ENCODE results near the gene FAM117B. TPM values are rescaled to one million over a fixed set of nuclear protein-coding genes. Genes with fewer than 3 reads are reported as not detected.

FAM117B gene
- total and polyA plus RNA-seq, 2 of the 8 experiments (the other 6 are each of a cell fraction or from before 2014, with no cell fraction given) = 3.9 to 22.6 TPM

DNA sequence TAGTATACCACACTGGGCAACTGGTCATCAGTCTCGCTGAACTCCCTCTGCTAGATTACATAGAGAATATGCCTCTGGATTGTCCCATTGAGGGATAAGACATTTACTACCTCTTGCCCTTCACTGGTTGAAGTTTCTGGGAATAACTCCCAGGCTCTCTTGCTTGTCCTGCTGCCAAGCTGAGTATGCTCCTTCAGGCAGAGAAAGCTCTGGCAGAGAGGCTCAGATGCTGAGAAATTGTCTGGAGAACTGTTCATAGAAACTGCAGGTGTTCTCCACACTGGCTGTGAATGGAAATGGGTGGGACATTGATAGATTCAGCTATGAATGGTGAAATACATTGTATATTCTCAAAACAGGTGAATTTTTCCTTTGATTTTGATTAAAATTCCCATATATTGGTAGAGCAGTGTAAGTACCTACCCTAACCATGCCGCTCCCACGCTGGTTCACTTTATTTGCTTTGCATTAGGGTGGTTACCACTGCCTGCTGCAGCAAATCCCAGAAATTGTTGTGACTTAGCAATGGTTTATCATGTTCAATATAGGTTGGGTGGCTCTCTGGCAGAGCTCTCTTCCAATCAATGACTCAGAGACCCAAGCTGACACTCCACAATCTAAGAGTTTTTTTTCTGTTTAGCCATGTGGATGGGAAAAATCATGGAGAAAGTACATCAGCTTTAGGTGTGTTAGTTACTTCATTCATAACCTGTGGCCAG, 36.7 kb downstream of the FAM117B start:
- Histone ChIP-seq H3K4me3 (ENCODE audit: extremely low read depth in 1 of 4, insufficient read depth in 2 of 4, low read depth in 3 of 4, low read length in 4 of 4) (no peak overlapping the region), H2BK12ac (ENCODE audit: low read depth, low read length) (no peak overlapping the region), H3K4ac (replicated peaks; ENCODE audit: insufficient read length, low read depth, low read length) (no peak overlapping the region), H3K27me3 (replicated peaks in 1 of 4; ENCODE audit: control insufficient read depth in 3 of 4, extremely low read depth in 1 of 4, insufficient read depth in 3 of 4, low read length in 3 of 4) (no peaks in the 10 kb centered on the region), H3K4me1 (replicated peaks in 1 of 4; ENCODE audit: control insufficient read depth in 3 of 4, insufficient read depth in 4 of 4, low read length in 3 of 4) (no peaks in the 10 kb centered on the region), H3K56ac (replicated peaks; ENCODE audit: insufficient read length, low read depth, low read length) (no peak overlapping the region), H3K23ac (ENCODE audit: insufficient read length) (no peak overlapping the region), H3K18ac (ENCODE audit: extremely low read depth, low read length) (no peak overlapping the region), H3K14ac (ENCODE audit: insufficient read length) (no peak overlapping the region), H3K79me2 (ENCODE audit: control insufficient read depth in 1 of 2, insufficient read depth in 2 of 2, low read length in 2 of 2) (peaks cover 0 to 73% of the 10 kb centered on the region in 2 experiments; a peak in 3 of 4 replicates), H3K4me2 (ENCODE audit: insufficient read depth in 1 of 2, low read depth in 2 of 2, low read length in 2 of 2) (no peak overlapping the region), H3K23me2 (ENCODE audit: low read depth, low read length) (0 out of 2 replicates have a peak, but pooled peaks cover 2% of the 10 kb centered on the region), H3K9me3 (ENCODE audit: insufficient read depth in 2 of 2, low read depth in 1 of 2, low read length in 1 of 2) (no peaks in the 10 kb centered on the region), H4K91ac (replicated peaks; ENCODE audit: insufficient read length, low read length) (no peak overlapping the region), H2AFZ (ENCODE audit: low read length) (no peak overlapping the region), H2BK15ac (ENCODE audit: low read length) (no peak overlapping the region), H2BK20ac (ENCODE audit: low read length) (no peak overlapping the region), H3K36me3 (ENCODE audit: control insufficient read depth in 2 of 4, insufficient read depth in 4 of 4, low read length in 3 of 4) (no peaks in the 10 kb centered on the region), H3K27ac (ENCODE audit: low read depth, low read length) (no peak overlapping the region), H4K8ac (ENCODE audit: extremely low read depth, insufficient read depth, low read length) (no peak overlapping the region), H2BK5ac (ENCODE audit: low read depth, low read length) (no peak overlapping the region), H3K79me1 (ENCODE audit: low read depth, low read length) (peaks cover 2% of the 10 kb centered on the region; the same call in 1 of the 2 replicates), H2BK120ac (replicated peaks; ENCODE audit: low read depth, low read length) (no peak overlapping the region), H4K5ac (ENCODE audit: insufficient read length, low read depth, low read length) (no peak overlapping the region), H2AK5ac (ENCODE audit: low read depth, low read length) (no peak overlapping the region), H3K9ac (replicated peaks in 1 of 4; ENCODE audit: extremely low read depth in 1 of 4, low read depth in 3 of 4, low read length in 3 of 4) (no peak overlapping the region), H4K20me1 (replicated peaks in 1 of 2; ENCODE audit: control insufficient read depth in 1 of 2, insufficient read depth in 2 of 2, low read length in 2 of 2) (peaks cover 0 to 2% of the 10 kb centered on the region in 2 experiments)
- ChIA-PET POLR2A (ENCODE audit: partially characterized antibody) (interaction anchor here (0.6 kb wide), 1 partner anchor 34 kb away, joined by 3 read pairs; no protein-coding TSS in a partner anchor), CTCF (ENCODE audit: partially characterized antibody) (interaction anchor here (0.6 to 1.4 kb wide), 2 partner anchors 82 to 1629 kb away, joined by 3 to 6 read pairs; no protein-coding TSS in a partner anchor)
- DNase-seq (ENCODE audit: low read depth in 1 of 2, low spot score in 2 of 2) (no peak), FAIRE-seq (no peak)
- WGBS, 2 experiments (ENCODE audit: extremely low coverage in 1 of 2, insufficient coverage in 1 of 2, insufficient read length in 1 of 2, insufficient replicate concordance in 2 of 2, low coverage in 1 of 2, low lambda C conversion rate in 2 of 2, missing lambda C conversion rate in 1 of 2) = 100% methylated on average over 3 of the region's 3 CpGs; no CpG with 5 or more reads in 1 of the 2 experiments
- TF ChIP-seq NANOG (IDR thresholded peaks at IDR 0.05; ENCODE audit: insufficient read depth, low read depth, low read length, poor library complexity, severe bottlenecking) (no peak), SUZ12 (IDR thresholded peaks at IDR 0.05; ENCODE audit: low read length) (no peak), SAP30 (IDR thresholded peaks at IDR 0.05; ENCODE audit: insufficient read depth, insufficient replicate concordance, low read length) (no peak), FOSL1 (IDR thresholded peaks at IDR 0.05; ENCODE audit: insufficient read depth, low read depth, low read length) (no peak), BRCA1 (IDR thresholded peaks at IDR 0.05; ENCODE audit: low read depth, low read length) (no peak), NRF1 (IDR thresholded peaks at IDR 0.05; ENCODE audit: low read depth, low read length) (no peak), JUND (IDR thresholded peaks at IDR 0.05; ENCODE audit: low read length) (no peak), RNF2 (IDR thresholded peaks at IDR 0.05; ENCODE audit: borderline replicate concordance, low read depth, low read length, missing control alignments, poor library complexity, severe bottlenecking) (no peak)
- TF ChIP-seq, protein P1, sequence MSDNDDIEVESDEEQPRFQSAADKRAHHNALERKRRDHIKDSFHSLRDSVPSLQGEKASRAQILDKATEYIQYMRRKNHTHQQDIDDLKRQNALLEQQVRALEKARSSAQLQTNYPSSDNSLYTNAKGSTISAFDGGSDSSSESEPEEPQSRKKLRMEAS (IDR thresholded peaks at IDR 0.05) = no peak

Data from H1 (cell line).